Activated CD8-positive, alpha-beta T cell treated with anti-CD3 and anti-CD28 coated beads for 36 hours (primary cell): Measurements from ENCODE around the gene TBC1D1. TPM values are rescaled to one million over a fixed set of nuclear protein-coding genes. Genes with fewer than 3 reads are reported as not detected.

Experiments used
- ATAC-seq: fragments of 200-7000 bp; cut with Tn5 transposase; one replicate; pipeline ENCODE4 v1.10.0; 2021; ENCODE audit warnings: mild to moderate bottlenecking, moderate library complexity
- CTCF ChIA-PET: fragments of 350-600 bp; sonication (Branson Sonifier 250); formaldehyde crosslinking; loops from one replicate; lab custom pipeline; 2021; ENCODE audit warnings: antibody characterized with exemption; lab: Charles Lee
- POLR2A ChIA-PET: fragments of 350-600 bp; sonication (Branson Sonifier 250); formaldehyde crosslinking; loops from one replicate; lab custom pipeline; 2021; ENCODE audit warnings: antibody characterized with exemption; lab: Charles Lee
- DNase-seq: peaks from one replicate; pipeline ENCODE4 v3.0.0-alpha.2; 2020
- H3K27ac Mint-ChIP-seq: one replicate; pipeline ENCODE4 v1.8.0; 2021; ENCODE audit warnings: mild to moderate bottlenecking, mixed read lengths
- H3K27me3 Mint-ChIP-seq: one replicate; pipeline ENCODE4 v1.8.0; 2021; ENCODE audit warnings: mixed read lengths
- H3K36me3 Mint-ChIP-seq: one replicate; pipeline ENCODE4 v1.8.0; 2021; ENCODE audit warnings: low read depth, mixed read lengths
- H3K4me1 Mint-ChIP-seq: one replicate; pipeline ENCODE4 v1.8.0; 2021; ENCODE audit warnings: low read depth, mixed read lengths
- H3K4me3 Mint-ChIP-seq: one replicate; pipeline ENCODE4 v1.8.0; 2021; ENCODE audit warnings: mild to moderate bottlenecking, moderate library complexity, mixed read lengths
- H3K9me3 Mint-ChIP-seq: one replicate; pipeline ENCODE4 v1.8.0; 2021; ENCODE audit warnings: mixed read lengths
- intact Hi-C: fragments of 100-400 bp; cut with micrococcal nuclease; formaldehyde crosslinking; loops from one replicate; pipeline ENCODE4 v1.10.0; 2022
- total RNA-seq, 2 experiments: library from RNA; stranded (reverse); gene quantifications; one replicate each; pipeline ENCODE4 v1.2.3, GENCODE V29; 2021
- TF ChIP-seq, protein P1 (sequence below): fragments of 200-600 bp; IDR thresholded peaks from one replicate; pipeline ENCODE4 v1.8.0; 2022; ENCODE audit warnings: antibody characterized with exemption, mild to moderate bottlenecking

Gene TBC1D1
- total RNA-seq, 2 experiments from 2014 or later = 79.4 to 91.4 TPM

DNA sequence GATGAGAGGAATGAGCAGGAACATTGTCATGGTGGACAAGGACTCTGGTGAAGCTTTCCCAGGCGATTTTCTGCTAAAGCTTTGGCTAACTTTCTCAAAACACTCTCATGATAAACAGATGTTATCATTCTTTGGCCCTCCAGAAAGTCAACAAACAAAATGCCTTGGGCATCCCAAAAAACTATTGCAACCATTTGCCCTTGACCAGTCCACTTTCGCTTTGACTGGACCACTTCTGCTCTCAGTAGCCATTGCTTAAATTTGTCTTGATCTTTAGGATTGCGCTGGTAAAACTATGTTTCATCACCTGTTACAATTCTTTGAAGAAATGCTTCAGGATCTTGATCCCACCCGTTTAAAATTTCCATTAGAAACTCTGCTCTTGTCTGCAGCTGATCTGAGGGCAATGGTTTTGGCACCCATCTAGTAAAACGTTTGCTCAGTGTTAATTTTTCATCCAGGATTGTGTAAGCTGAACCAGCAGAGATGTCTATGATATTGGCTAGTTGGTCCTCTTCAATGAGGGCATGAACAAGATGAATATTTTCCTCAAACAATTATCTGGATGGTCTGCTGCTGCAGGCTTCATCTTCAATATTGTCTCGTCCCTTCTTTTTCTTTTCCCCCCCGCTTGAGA lies 14.8 kb downstream of the TBC1D1 start:
- CTCF ChIA-PET = interaction anchor here (0.9 to 1.0 kb wide), 2 partner anchors 10 to 65 kb away, joined by 3 read pairs; no protein-coding TSS in a partner anchor
- intact Hi-C loops = no loop called here
- H3K36me3 Mint-ChIP-seq = peaks cover 18% of the 10 kb centered on the region

DNA sequence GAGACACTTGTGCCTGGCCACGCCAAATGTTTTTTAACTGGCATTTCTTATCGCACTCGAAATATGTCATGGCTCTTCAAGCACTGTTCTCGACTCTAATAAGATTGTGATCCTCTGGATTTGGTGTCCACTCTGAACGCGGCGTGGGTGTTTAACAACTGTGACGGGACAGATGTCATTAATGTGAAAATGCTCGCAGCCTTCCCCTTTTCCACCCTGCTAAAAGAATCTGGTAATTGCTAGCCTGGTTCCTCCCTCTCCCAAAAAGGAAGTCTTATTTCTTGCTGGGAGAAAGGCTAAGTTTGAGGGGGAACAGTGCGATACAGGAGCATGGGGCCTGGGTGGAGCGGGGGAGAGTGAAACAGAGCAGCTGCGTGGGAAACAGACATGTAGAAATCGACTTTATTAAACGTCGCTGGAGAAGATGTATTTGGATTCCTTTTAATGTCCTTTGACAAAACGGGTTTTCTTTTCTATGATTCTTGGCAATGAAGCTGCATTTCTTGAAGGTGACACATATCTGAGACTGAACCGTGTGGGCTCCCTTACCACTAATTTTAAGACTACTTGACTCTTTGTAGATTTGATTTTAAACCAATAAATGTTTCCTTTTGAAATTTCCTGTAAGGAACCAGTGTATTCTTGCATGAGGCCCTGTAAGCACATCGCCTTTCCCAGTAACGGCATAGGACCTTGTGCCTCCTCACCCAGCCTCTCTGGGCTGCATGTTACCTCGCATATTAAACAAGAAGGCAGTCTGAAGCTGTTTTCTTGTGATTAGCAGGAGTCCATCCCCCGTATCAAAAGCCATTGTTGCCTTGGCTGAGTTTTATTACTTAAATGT lies 17.8 kb downstream of the TBC1D1 start:
- ATAC-seq (no peak), DNase-seq (no peak)
- no peaks in the 10 kb centered on the region for H3K27me3 Mint-ChIP-seq
- no peak overlapping the region for H3K27ac Mint-ChIP-seq
- intact Hi-C loops = no loop called here
- peaks cover 45% of the 10 kb centered on the region for H3K4me1 Mint-ChIP-seq
- no peaks in the 10 kb centered on the region for H3K9me3 Mint-ChIP-seq
- H3K4me3 Mint-ChIP-seq = no peak overlapping the region
- peaks cover 13% of the 10 kb centered on the region for H3K36me3 Mint-ChIP-seq
- ChIA-PET CTCF (interaction anchor here (1.0 to 1.8 kb wide), 2 partner anchors 11 to 17 kb away, joined by 3 to 4 read pairs; no protein-coding TSS in a partner anchor), POLR2A (interaction anchor here (1.9 kb wide), 1 partner anchor 13 kb away, joined by 5 read pairs; no protein-coding TSS in a partner anchor)
- TF ChIP-seq, protein P1, sequence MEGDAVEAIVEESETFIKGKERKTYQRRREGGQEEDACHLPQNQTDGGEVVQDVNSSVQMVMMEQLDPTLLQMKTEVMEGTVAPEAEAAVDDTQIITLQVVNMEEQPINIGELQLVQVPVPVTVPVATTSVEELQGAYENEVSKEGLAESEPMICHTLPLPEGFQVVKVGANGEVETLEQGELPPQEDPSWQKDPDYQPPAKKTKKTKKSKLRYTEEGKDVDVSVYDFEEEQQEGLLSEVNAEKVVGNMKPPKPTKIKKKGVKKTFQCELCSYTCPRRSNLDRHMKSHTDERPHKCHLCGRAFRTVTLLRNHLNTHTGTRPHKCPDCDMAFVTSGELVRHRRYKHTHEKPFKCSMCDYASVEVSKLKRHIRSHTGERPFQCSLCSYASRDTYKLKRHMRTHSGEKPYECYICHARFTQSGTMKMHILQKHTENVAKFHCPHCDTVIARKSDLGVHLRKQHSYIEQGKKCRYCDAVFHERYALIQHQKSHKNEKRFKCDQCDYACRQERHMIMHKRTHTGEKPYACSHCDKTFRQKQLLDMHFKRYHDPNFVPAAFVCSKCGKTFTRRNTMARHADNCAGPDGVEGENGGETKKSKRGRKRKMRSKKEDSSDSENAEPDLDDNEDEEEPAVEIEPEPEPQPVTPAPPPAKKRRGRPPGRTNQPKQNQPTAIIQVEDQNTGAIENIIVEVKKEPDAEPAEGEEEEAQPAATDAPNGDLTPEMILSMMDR = no peak

More for the DNA sequence above, 14.8 kb downstream of the TBC1D1 start:
- TF ChIP-seq, protein P1 = no peak
- no peak for DNase-seq
- no peak for ATAC-seq
- Mint-ChIP-seq H3K9me3 (no peaks in the 10 kb centered on the region), H3K27ac (no peak overlapping the region), H3K4me3 (no peak overlapping the region), H3K4me1 (peaks cover 39% of the 10 kb centered on the region), H3K27me3 (no peaks in the 10 kb centered on the region)
- POLR2A ChIA-PET = interaction anchor here (1.4 kb wide), 1 partner anchor 14 kb away, joined by 6 read pairs; no protein-coding TSS in a partner anchor

DNA sequence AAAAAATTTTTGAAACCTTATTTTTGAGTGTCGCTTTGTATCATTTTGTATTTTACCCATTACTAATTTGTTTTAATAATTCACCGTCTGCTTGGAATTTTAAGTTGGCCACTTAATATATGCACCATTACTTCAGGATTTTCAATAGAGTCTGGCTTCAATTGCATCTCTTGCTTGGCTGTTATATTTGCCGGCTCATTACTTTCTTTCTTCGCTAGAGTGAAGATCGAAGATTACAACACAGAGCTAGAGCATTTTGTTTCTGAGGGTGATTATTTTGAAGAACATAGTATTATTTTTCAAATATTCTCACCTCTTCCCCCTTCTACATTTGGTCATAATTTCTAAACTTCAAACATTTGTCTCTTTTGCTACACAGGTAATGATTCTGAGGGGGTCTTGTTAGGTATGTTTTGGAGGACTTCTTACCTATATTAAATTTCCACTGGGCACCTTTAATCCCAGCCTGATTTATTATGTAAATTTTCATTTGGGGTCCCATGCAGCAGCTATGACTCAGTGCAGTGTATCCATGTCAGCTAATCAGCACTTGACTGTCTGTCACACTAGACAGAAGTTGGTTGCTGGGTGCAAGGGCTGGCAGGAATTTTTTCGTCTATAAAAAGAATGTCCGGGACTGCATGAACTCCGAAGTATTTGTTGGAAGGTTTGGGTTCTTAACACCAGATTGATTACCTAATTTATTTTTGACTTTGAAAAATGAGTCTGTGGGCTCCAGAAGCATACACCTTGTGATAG lies 18.6 kb downstream of the TBC1D1 start:
- no peaks in the 10 kb centered on the region for H3K27me3 Mint-ChIP-seq
- peaks cover 10% of the 10 kb centered on the region for H3K36me3 Mint-ChIP-seq
- TF ChIP-seq, protein P1 = no peak
- H3K4me1 Mint-ChIP-seq = peaks cover 44% of the 10 kb centered on the region
- intact Hi-C loops = no loop called here
- ATAC-seq (no peak), DNase-seq (no peak)
- H3K4me3 Mint-ChIP-seq = no peak overlapping the region
- ChIA-PET CTCF (interaction anchor here (1.0 to 1.8 kb wide), 2 partner anchors 12 to 18 kb away, joined by 3 to 4 read pairs; no protein-coding TSS in a partner anchor), POLR2A (interaction anchor here (0.6 to 1.9 kb wide), 2 partner anchors 13 to 48 kb away, joined by 3 to 5 read pairs; no protein-coding TSS in a partner anchor)
- H3K27ac Mint-ChIP-seq = no peak overlapping the region
- no peaks in the 10 kb centered on the region for H3K9me3 Mint-ChIP-seq

DNA sequence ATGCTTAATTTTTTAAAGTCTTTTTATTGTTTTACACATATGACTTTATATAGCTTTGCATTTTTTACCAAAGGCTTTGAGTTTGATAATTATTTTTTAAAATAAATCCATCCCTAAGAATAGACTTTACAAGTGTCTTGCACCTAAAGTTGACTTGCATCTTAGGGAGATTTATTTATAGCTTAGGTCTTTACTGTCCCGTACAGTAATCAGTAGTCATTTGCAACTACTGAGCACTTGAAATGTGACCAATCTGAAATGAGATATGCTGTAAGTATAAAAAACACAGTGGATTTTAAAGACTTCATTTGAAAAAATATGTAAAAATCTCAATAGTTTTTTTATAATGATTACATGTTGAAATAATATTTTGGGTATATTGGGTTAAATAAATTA lies 19.2 kb downstream of the TBC1D1 start:
- intact Hi-C loops = no loop called here
- no peak overlapping the region for H3K4me3 Mint-ChIP-seq
- ATAC-seq = no peak
- TF ChIP-seq, protein P1 = no peak
- ChIA-PET POLR2A (interaction anchor here (0.6 to 1.9 kb wide), 2 partner anchors 12 to 47 kb away, joined by 3 to 5 read pairs; no protein-coding TSS in a partner anchor), CTCF (interaction anchor here (1.8 kb wide), 1 partner anchor 18 kb away, joined by 4 read pairs; no protein-coding TSS in a partner anchor)
- no peaks in the 10 kb centered on the region for H3K9me3 Mint-ChIP-seq
- H3K27me3 Mint-ChIP-seq = no peaks in the 10 kb centered on the region
- no peak for DNase-seq
- H3K4me1 Mint-ChIP-seq = peaks cover 41% of the 10 kb centered on the region
- peaks cover 10% of the 10 kb centered on the region for H3K36me3 Mint-ChIP-seq
- no peak overlapping the region for H3K27ac Mint-ChIP-seq
